Measurements from ENCODE around the gene LPAR3. TPM values are rescaled to one million over a fixed set of nuclear protein-coding genes. Genes with fewer than 3 reads are reported as not detected.
A peak's percentile ranks its signal among the peaks of the same experiment; 100 is the strongest.

The LPAR3 gene
- total RNA-seq, 1 donor: 3.6 TPM

DNA sequence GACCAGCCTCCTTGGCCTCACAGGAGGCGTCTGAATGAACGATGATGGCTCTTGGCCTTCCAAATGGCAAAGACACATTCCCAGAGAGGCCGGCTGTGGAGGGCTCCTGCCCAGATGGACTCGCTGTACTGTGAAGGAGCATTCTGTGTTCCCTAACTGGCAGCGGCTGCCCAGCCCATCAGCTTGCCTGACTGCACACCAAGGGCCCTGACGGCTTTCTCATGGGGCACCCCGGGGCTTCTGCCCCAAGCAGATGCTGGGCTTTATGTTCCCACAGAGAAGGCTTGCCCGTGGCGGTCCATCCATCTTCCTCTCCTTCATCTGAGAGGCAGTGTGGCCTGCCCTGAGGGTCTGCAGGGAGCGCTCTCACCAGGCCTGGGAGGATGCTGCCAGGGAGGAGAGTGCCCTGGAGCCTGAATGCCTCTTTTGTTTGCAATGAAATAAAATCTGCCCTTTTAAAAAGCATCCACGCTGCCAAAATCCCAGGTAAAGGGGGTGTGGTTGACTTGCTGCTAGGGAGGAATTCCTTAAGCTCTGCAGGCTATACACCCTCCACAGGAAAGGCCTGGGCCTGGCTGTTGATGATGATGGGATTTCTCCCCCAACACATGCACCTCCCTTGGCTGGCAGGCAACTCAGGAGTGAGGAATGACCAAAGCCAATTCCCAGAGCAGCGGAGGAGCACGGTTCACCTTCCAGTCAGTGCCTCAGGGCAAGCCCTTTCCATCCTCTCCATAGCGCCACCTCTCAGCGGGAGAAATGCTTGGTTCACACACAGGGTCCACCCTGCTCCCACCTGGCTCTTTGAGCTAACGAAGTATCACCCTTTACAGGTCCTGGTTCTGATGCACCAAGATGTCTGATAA, 118.1 kb downstream of the LPAR3 start:
- TF ChIP-seq CTCF (IDR thresholded peaks at IDR 0.05; ENCODE audit: insufficient read depth, low read length): no peak
- DNase-seq (ENCODE audit: low read depth): no peak
- H3K4me3 ChIP-seq (ENCODE audit: low read depth, low read length): no peak overlapping the region

- no peak for TF ChIP-seq CTCF (IDR thresholded peaks at IDR 0.05; ENCODE audit: insufficient read depth, low read length)
- no peak for DNase-seq (ENCODE audit: low read depth)
- no peak overlapping the region for H3K4me3 ChIP-seq (ENCODE audit: low read depth, low read length)
These were observed 119.0 kb downstream of the LPAR3 start for GRCh38 chr1:84773933-84774497.

GRCh38 chr1:84773195-84773594, 119.8 kb downstream of the LPAR3 start:
- no peak for TF ChIP-seq CTCF (IDR thresholded peaks at IDR 0.05; ENCODE audit: insufficient read depth, low read length)
- no peak for DNase-seq (ENCODE audit: low read depth)
- H3K4me3 ChIP-seq (ENCODE audit: low read depth, low read length): no peak overlapping the region

GRCh38 chr1:84772428-84772943, 120.5 kb downstream of the LPAR3 start:
- peak; percentile 92 for DNase-seq (ENCODE audit: low read depth)
- peak; percentile 94 for TF ChIP-seq CTCF (IDR thresholded peaks at IDR 0.05; ENCODE audit: insufficient read depth, low read length)
- H3K4me3 ChIP-seq (ENCODE audit: low read depth, low read length): no peak overlapping the region

DNA sequence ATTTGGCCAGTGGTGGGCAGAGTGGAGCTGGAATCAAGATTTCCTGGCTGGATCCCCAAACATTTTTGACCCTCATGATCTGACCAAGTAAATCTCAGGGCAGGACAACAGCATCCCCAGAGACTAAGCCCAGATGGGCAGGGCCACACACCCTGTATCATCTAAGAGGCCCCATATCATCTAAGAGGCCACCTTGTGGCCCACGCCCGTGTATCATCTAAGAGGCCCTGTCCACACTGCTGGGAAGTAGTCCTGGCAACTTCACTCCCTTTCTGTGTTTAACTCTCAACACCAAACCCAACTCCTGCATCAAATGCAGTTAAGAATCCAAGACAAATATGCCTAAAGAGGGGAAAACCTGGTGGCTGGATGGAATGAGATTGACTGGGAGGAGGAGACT, 121.1 kb downstream of the LPAR3 start:
- no peak for TF ChIP-seq CTCF (IDR thresholded peaks at IDR 0.05; ENCODE audit: insufficient read depth, low read length)
- H3K4me3 ChIP-seq (ENCODE audit: low read depth, low read length): no peak overlapping the region
- no peak for DNase-seq (ENCODE audit: low read depth)

GRCh38 chr1:84770481-84770880, 122.5 kb downstream of the LPAR3 start:
- no peak for DNase-seq (ENCODE audit: low read depth)
- H3K4me3 ChIP-seq (ENCODE audit: low read depth, low read length): no peak overlapping the region
- no peak for TF ChIP-seq CTCF (IDR thresholded peaks at IDR 0.05; ENCODE audit: insufficient read depth, low read length)
